Parathyroid adenoma (tissue), 2 donors: ENCODE data around the gene ALPP.
"Not testable (repeated sequence)": the region's sequence is repeated elsewhere in the genome, so short reads cannot be mapped to it uniquely, and the experiment has no call there.

Source experiments
- H2AFZ ChIP-seq: fragments of 300-600 bp; sonication (generic); one replicate; pipeline ENCODE4 v1.7.0; 2017; ENCODE audit warnings: antibody characterized with exemption, mild to moderate bottlenecking
- H3K27ac ChIP-seq: fragments of 300-600 bp; sonication (generic); one replicate; pipeline ENCODE4 v1.7.0; 2017
- H3K27me3 ChIP-seq: fragments of 300-600 bp; sonication (generic); one replicate; pipeline ENCODE4 v1.7.0; 2017; ENCODE audit warnings: low read length; ENCODE audit not compliant: control insufficient read depth, insufficient read depth
- H3K36me3 ChIP-seq: fragments of 300-600 bp; sonication (generic); one replicate; pipeline ENCODE4 v1.7.0; 2017; ENCODE audit warnings: low read length; ENCODE audit not compliant: control insufficient read depth, insufficient read depth
- H3K4me1 ChIP-seq: fragments of 300-600 bp; sonication (generic); one replicate; pipeline ENCODE4 v1.7.0; 2017; ENCODE audit warnings: control low read depth
- H3K4me2 ChIP-seq: fragments of 300-600 bp; sonication (generic); one replicate; pipeline ENCODE4 v1.7.0; 2017; ENCODE audit warnings: low read length
- H3K4me3 ChIP-seq: fragments of 300-600 bp; sonication (generic); one replicate; pipeline ENCODE4 v1.7.0; 2017; ENCODE audit warnings: low read depth, low read length
- H3K79me2 ChIP-seq: fragments of 300-600 bp; sonication (generic); one replicate; pipeline ENCODE4 v1.7.0; 2017; ENCODE audit warnings: control low read depth
- H3K9ac ChIP-seq: fragments of 300-600 bp; sonication (generic); one replicate; pipeline ENCODE4 v1.7.0; 2017; ENCODE audit warnings: mild to moderate bottlenecking
- H3K9me3 ChIP-seq: fragments of 300-600 bp; sonication (generic); one replicate; pipeline ENCODE4 v1.7.0; 2017; ENCODE audit warnings: low read length; ENCODE audit not compliant: control insufficient read depth
- TF ChIP-seq, protein P1 (sequence below): fragments of 300-600 bp; sonication (generic); IDR thresholded peaks from one replicate; pipeline ENCODE4 v1.7.0; 2017; ENCODE audit warnings: antibody characterized with exemption, mild to moderate bottlenecking
- donor health status: primary hyperparathyroidism.

The ALPP gene

DNA sequence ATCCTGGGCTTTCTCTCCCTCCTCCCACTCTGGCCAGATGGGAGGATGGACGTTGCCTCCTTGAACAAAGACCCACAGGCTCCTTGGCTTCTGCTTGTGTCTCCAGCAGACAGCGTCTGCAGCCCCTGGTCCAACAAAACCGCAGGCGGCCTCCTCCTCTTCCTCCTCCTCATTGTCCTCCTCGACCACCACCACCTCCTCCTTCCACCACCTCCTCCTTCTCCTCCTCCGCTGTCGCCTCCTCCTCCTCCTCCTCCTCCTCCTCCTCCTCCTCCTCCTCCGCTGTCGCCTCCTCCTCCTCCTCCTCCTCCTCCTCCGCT is 45.7 kb upstream of the ALPP start:
- Histone ChIP-seq H3K4me1 (no peaks in the 10 kb centered on the region), H3K4me3 (no peak overlapping the region), H2AFZ (no peak overlapping the region), H3K4me2 (no peak overlapping the region), H3K27ac (no peak overlapping the region), H3K36me3 (no peaks in the 10 kb centered on the region), H3K79me2 (no peaks in the 10 kb centered on the region), H3K27me3 (no peaks in the 10 kb centered on the region), H3K9me3 (no peaks in the 10 kb centered on the region), H3K9ac (no peak overlapping the region)
- TF ChIP-seq, protein P1, sequence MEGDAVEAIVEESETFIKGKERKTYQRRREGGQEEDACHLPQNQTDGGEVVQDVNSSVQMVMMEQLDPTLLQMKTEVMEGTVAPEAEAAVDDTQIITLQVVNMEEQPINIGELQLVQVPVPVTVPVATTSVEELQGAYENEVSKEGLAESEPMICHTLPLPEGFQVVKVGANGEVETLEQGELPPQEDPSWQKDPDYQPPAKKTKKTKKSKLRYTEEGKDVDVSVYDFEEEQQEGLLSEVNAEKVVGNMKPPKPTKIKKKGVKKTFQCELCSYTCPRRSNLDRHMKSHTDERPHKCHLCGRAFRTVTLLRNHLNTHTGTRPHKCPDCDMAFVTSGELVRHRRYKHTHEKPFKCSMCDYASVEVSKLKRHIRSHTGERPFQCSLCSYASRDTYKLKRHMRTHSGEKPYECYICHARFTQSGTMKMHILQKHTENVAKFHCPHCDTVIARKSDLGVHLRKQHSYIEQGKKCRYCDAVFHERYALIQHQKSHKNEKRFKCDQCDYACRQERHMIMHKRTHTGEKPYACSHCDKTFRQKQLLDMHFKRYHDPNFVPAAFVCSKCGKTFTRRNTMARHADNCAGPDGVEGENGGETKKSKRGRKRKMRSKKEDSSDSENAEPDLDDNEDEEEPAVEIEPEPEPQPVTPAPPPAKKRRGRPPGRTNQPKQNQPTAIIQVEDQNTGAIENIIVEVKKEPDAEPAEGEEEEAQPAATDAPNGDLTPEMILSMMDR = no peak

DNA sequence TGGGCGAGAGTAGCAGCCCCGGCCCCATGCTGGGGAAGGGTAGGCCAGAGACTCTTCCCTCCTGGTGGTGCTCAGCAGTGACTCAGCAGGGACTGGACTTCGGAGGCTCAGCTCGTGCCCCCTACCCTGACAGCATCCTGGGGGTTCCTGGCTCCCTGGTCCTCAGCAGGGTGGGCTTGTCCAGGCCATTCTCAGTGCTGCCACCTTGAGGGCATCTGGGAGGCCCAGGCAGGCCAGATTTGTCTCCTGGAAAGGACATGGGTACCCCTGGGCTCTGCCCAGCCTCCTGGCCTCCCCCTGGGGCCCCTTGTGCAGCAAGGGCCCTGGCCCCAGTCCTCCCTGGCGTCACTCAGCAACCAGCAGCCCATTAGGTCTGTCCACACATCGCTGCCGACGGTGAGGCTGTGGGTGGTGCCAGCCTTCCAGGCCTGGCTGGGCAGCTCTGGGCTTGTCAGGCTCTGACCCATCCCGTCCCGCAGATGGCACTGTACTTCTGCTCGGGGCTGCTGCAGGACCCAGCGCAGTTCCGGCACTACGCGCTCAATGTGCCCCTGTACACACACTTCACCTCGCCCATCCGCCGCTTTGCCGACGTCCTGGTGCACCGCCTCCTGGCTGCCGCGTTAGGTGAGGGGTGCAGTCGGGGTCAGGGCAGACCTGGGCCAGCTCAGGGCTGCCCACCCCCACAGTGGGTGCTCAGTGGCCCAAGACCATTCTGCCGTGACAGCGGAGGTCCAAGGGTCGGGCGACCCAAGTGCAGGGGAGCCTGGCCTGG is 45.0 kb upstream of the ALPP start:
- H3K27me3 ChIP-seq = no peaks in the 10 kb centered on the region
- no peaks in the 10 kb centered on the region for H3K4me1 ChIP-seq
- no peak overlapping the region for H3K27ac ChIP-seq
- no peaks in the 10 kb centered on the region for H3K9me3 ChIP-seq
- TF ChIP-seq, protein P1 = no peak
- H2AFZ ChIP-seq = no peak overlapping the region
- no peak overlapping the region for H3K4me2 ChIP-seq
- no peak overlapping the region for H3K9ac ChIP-seq
- H3K36me3 ChIP-seq = no peaks in the 10 kb centered on the region
- no peak overlapping the region for H3K4me3 ChIP-seq
- H3K79me2 ChIP-seq = no peaks in the 10 kb centered on the region

DNA sequence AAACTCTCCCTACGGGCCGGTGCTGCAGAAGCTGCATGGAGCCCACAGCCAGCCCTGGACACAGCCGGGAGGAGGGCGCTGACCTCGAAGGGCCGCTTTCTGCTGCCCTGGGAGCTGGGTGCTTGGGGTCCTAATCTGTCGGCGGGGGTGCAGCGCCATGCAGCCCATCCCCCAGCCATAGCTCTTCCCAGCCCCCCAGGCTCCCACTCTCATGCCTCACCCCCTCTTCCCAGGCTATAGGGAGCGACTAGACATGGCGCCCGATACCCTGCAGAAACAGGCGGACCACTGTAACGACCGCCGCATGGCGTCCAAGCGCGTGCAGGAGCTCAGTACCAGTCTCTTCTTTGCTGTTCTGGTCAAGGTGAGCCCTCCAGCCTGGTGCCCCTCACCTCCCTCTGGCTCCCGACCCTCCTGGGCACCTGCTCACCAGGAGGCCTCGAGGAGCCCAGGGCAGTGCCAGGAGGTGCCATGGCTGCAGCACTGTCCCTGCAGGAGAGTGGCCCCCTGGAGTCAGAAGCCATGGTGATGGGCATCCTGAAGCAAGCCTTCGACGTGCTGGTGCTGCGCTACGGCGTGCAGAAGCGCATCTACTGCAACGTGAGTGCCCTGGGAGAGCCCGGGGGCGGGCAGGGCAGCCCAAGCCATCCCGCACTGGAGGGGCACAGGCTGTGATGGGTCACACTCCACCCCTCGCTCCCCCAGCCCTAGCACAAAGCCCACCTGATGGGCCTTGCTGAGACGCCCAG is 44.2 kb upstream of the ALPP start:
- H3K36me3 ChIP-seq, H3K4me3 ChIP-seq, H3K79me2 ChIP-seq, H3K27ac ChIP-seq, H3K4me1 ChIP-seq, H3K9ac ChIP-seq, H3K9me3 ChIP-seq, H3K27me3 ChIP-seq, H2AFZ ChIP-seq, H3K4me2 ChIP-seq: not testable (repeated sequence)

DNA sequence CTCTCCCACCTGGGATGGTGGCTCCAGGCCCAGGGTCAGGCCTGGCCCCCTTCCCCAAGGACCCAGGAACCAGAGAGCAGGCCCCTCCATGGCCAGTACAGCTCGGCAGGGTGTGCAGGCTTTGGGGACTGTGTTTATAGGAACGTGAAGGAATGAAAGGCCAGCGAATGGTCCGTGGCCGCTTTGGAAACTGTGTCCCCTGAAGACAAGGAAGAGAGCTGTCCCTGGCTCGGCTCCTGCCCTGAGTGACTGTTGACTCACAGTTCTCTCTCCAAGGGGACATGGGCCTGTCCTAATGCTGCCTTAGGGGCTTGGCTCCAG is 43.7 kb upstream of the ALPP start:
- H3K9me3 ChIP-seq, H3K27me3 ChIP-seq, H3K4me2 ChIP-seq, H2AFZ ChIP-seq, H3K9ac ChIP-seq, H3K27ac ChIP-seq, H3K4me1 ChIP-seq, H3K79me2 ChIP-seq, H3K4me3 ChIP-seq, H3K36me3 ChIP-seq: not testable (repeated sequence)

DNA sequence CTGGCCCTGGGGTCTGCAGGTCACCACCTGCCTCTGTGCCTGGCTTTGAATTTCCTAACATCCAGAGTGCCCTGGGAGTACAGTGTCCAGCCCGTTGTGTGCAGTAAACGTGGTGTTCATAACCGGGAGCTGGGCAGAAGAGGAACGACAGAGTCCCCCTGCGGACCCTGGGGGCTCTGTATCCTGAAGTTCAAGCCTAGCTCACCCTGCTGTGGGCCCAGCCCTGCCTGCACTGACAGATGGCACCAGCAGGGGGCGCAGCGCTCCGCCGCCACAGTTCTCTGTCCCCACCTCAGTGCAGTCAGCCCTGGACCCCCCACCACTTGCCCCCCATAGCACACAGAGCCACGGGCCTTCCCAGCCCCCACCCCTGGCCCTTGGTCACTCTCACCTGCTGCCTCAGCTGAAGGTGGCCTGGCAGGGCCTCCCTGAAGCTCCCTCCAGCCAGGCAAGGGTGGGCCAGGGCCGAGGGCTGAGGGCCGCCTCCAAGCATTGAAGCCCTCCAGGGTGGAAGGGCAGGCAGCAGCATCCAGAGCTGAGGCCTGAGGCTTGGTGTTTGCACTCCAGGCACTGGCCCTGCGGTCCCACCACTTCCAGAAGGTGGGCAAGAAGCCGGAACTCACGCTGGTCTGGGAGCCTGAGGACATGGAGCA is 43.2 kb upstream of the ALPP start:
- H3K36me3 ChIP-seq, H3K9ac ChIP-seq, H3K4me1 ChIP-seq, H3K79me2 ChIP-seq, H3K4me3 ChIP-seq, H3K4me2 ChIP-seq, H3K27me3 ChIP-seq, H3K27ac ChIP-seq, H3K9me3 ChIP-seq, H2AFZ ChIP-seq: not testable (repeated sequence)
- TF ChIP-seq, protein P1 = peak; percentile 43
